HepG2 (cell line): Measurements from ENCODE around the gene FAM32A. TPM values are rescaled to one million over a fixed set of nuclear protein-coding genes. Genes with fewer than 3 reads are reported as not detected.

Experiments
- ATAC-seq: fragments of 200-7000 bp; cut with Tn5 transposase; 3 replicates; pipeline ENCODE4 v1.9.1; 2020; ENCODE audit warnings: mild to moderate bottlenecking, moderate library complexity
- BruUV-seq: library from RNA; stranded (reverse); fragments of 400-500 nt; replicated peaks from 2 replicates; lab custom pipeline; 2021; lab: Mats Ljungman, UMichigan
- CTCF ChIA-PET: fragments of 300-600 bp; formaldehyde crosslinking; extraction: SDS; loops from one replicate; lab custom pipeline; 2021; ENCODE audit warnings: low total read pairs, inconsistent platforms, low intra/inter-chr PET ratio; lab: Yijun Ruan, JAX
- POLR2A ChIA-PET: fragments of 350-600 bp; sonication (Branson Sonifier 250); formaldehyde crosslinking; loops from one replicate; lab custom pipeline; 2020; ENCODE audit warnings: antibody characterized with exemption, inconsistent platforms; lab: Yijun Ruan, JAX
- DNase-seq: peaks from one replicate; pipeline ENCODE4 v3.0.0-alpha.2; 2015; ENCODE audit warnings: low spot score
- FAIRE-seq: peaks from 3 replicates; lab custom pipeline; 2011; peaks lifted over from hg19 to GRCh38; lab: Jason Lieb, UNC
- H2AFZ ChIP-seq: one replicate; pipeline ENCODE4 v1.6.1; 2011; ENCODE audit warnings: low read length, inconsistent platforms
- H3K27ac ChIP-seq: fragments of 300-600 bp; 3 replicates; pipeline ENCODE4 v1.8.0; 2011; ENCODE audit warnings: mixed run types, mild to moderate bottlenecking, mixed read lengths, low read length, inconsistent platforms; ENCODE audit not compliant: insufficient read depth; ENCODE audit errors: extremely low read length
- H3K27me3 ChIP-seq, 2 experiments: fragments of 200-600 bp in 1 of 2; 2 replicates in 1 of 2; 3 replicates in 1 of 2; pipeline versions ENCODE4 v1.6.0 to v1.8.0; 2011; ENCODE audit warnings: low read length in 2 of 2, mild to moderate bottlenecking in 2 of 2, moderate library complexity in 2 of 2, inconsistent platforms in 1 of 2; ENCODE audit not compliant: insufficient read depth in 2 of 2, control insufficient read depth in 1 of 2
- H3K36me3 ChIP-seq, 2 experiments: fragments of 200-600 bp in 1 of 2; replicated peaks in 1 of 2; 2 replicates in 1 of 2; 3 replicates in 1 of 2; pipeline versions ENCODE4 v1.5.1 to v1.8.0; 2011; ENCODE audit warnings: low read length in 2 of 2, inconsistent platforms in 1 of 2; ENCODE audit not compliant: insufficient read depth in 2 of 2, control insufficient read depth in 1 of 2
- H3K4me1 ChIP-seq: 2 replicates; pipeline ENCODE4 v1.5.1; 2012; ENCODE audit warnings: low read length, inconsistent platforms; ENCODE audit not compliant: insufficient read depth
- H3K4me2 ChIP-seq: 2 replicates; pipeline ENCODE4 v1.6.0; 2011; ENCODE audit warnings: low read depth, low read length, inconsistent platforms
- H3K4me3 ChIP-seq, 3 experiments: fragments of 200-600 bp in 1 of 3; sonication (generic), shearing (Covaris generic) in 1 of 3; replicated peaks in 1 of 3; 2 replicates each; pipeline ENCODE4 v1.5.1; 2011 to 2016; ENCODE audit warnings: low read length in 3 of 3, inconsistent platforms in 2 of 3, low read depth in 2 of 3, mild to moderate bottlenecking in 2 of 3, control low read depth in 1 of 3, mixed read lengths in 1 of 3; ENCODE audit not compliant: insufficient read depth in 1 of 3
- H3K79me2 ChIP-seq: one replicate; pipeline ENCODE4 v1.6.1; 2011; ENCODE audit warnings: low read length, inconsistent platforms; ENCODE audit not compliant: insufficient read depth
- H3K9ac ChIP-seq: 2 replicates; pipeline ENCODE4 v1.6.0; 2011; ENCODE audit warnings: mild to moderate bottlenecking, low read depth, low read length, inconsistent platforms; ENCODE audit not compliant: insufficient read depth
- H3K9me3 ChIP-seq: 2 replicates; pipeline ENCODE4 v1.5.1; 2012; ENCODE audit warnings: mild to moderate bottlenecking, low read length
- H4K20me1 ChIP-seq: 2 replicates; pipeline ENCODE4 v1.6.0; 2011; ENCODE audit warnings: inconsistent platforms, mild to moderate bottlenecking, low read length, moderate library complexity; ENCODE audit not compliant: insufficient read depth
- ATAD3A ChIP-seq: sonication (generic); formaldehyde crosslinking; IDR thresholded peaks from 2 replicates; pipeline ENCODE4 v1.4.0; 2020; ENCODE audit warnings: missing genetic modification reagents
- ATF1 ChIP-seq: IDR thresholded peaks from 2 replicates; pipeline ENCODE4 v1.6.1; 2016; ENCODE audit warnings: mild to moderate bottlenecking, control low read depth
- GTF2F1 ChIP-seq: fragments of 150-350 bp; IDR thresholded peaks from 2 replicates; pipeline ENCODE4 v1.6.1; 2014; ENCODE audit warnings: low read length
- KDM5A ChIP-seq: fragments of 200-600 bp; sonication (generic); IDR thresholded peaks from 2 replicates; pipeline ENCODE4 v1.7.0; 2018; ENCODE audit warnings: antibody characterized with exemption, mild to moderate bottlenecking, low read length, borderline replicate concordance
- MEIS1 ChIP-seq: sonication (generic); formaldehyde crosslinking; IDR thresholded peaks from 2 replicates; pipeline ENCODE4 v1.9.0; 2021; ENCODE audit warnings: mild to moderate bottlenecking, missing genetic modification reagents, moderate library complexity, borderline replicate concordance
- MEIS2 ChIP-seq: sonication (generic); formaldehyde crosslinking; IDR thresholded peaks from 2 replicates; pipeline ENCODE4 v1.9.0; 2021; ENCODE audit warnings: mild to moderate bottlenecking, missing genetic modification reagents
- REL ChIP-seq: sonication (generic); formaldehyde crosslinking; conservative IDR thresholded peaks from 2 replicates; pipeline ENCODE4 v1.8.0; 2022; ENCODE audit warnings: mild to moderate bottlenecking, missing genetic modification reagents, moderate library complexity
- SATB2 ChIP-seq: sonication (generic); formaldehyde crosslinking; IDR thresholded peaks from 2 replicates; pipeline ENCODE4 v1.5.0; 2020; ENCODE audit warnings: missing genetic modification reagents
- SNAPC2 ChIP-seq: sonication (generic); formaldehyde crosslinking; IDR thresholded peaks from 2 replicates; pipeline ENCODE4 v1.8.1; 2022; ENCODE audit warnings: mild to moderate bottlenecking, missing genetic modification reagents
- TAF1 ChIP-seq: sonication (generic); formaldehyde crosslinking; IDR thresholded peaks from 2 replicates; pipeline ENCODE4 v1.4.0; 2020; ENCODE audit warnings: missing genetic modification reagents
- TFDP2 ChIP-seq: sonication (generic); formaldehyde crosslinking; IDR thresholded peaks from 2 replicates; pipeline ENCODE4 v1.4.0; 2020; ENCODE audit warnings: missing genetic modification reagents
- ZNF569 ChIP-seq: sonication (generic); formaldehyde crosslinking; IDR thresholded peaks from 2 replicates; pipeline ENCODE4 v1.5.0; 2020; ENCODE audit warnings: mild to moderate bottlenecking, missing genetic modification reagents, moderate library complexity, borderline replicate concordance
- ZSCAN25 ChIP-seq: sonication (generic); formaldehyde crosslinking; IDR thresholded peaks from 2 replicates; pipeline ENCODE4 v1.8.0; 2022; ENCODE audit warnings: mild to moderate bottlenecking, missing genetic modification reagents
- whole genome bisulfite sequencing: methylation state at CpG from one replicate; pipeline ENCODE4 v1.1.6; 2017; ENCODE audit warnings: low lambda C conversion rate; 5-methylcytosine and 5-hydroxymethylcytosine counted together
- in situ Hi-C: cut with HindIII; loops from 2 replicates; pipeline ENCODE4 v1.10.0; 2017; ENCODE audit warnings: low pct_unique_long_range_greater_than_20kb; ENCODE audit not compliant: extremely low pct_ligation_motif_present
- intact Hi-C: fragments of 100-400 bp; cut with micrococcal nuclease; formaldehyde crosslinking; loops from one replicate; pipeline ENCODE4 v1.10.0; 2022; ENCODE audit not compliant: unreplicated experiment
- polyA plus RNA-seq, 8 experiments: library from polyadenylated mRNA; depleted of rRNA in 3 of 8; stranded (reverse) in 7 of 8; unstranded in 1 of 8; fragments of >200 nt; fragmentation: Illumina TruSeq in 4 of 8; extraction: Trizol in 4 of 8; gene quantifications; 2 replicates each; pipeline versions ENCODE4 v1.2.1 to v1.2.3, GENCODE V29; 2011 to 2016; ENCODE audit warnings: low read depth in 4 of 8, missing spikeins in 1 of 8, mixed read lengths in 1 of 8; ENCODE audit not compliant: insufficient read depth in 1 of 8
- total RNA-seq, 5 experiments: library from RNA; depleted of rRNA; stranded (reverse); fragments of >200 nt; fragmentation: Illumina TruSeq; extraction: Trizol; gene quantifications; 2 replicates each; pipeline ENCODE4 v1.2.3, GENCODE V29; 2016; ENCODE audit warnings: low read depth in 1 of 5

The FAM32A gene
- total and polyA plus RNA-seq, 2 of the 13 experiments (the other 11 are each of a cell fraction or from before 2014, with no cell fraction given): 85.8 to 86.2 TPM

GRCh38 chr19:16197622-16198369, 12.6 kb downstream of the FAM32A start, which contains the start of gene AP1M1 (continued):
- TF ChIP-seq ZSCAN25: no peak
- peak; percentile 86 for TF ChIP-seq TAF1 (CRISPR knock-in tag)
- TF ChIP-seq MEIS1: 0 out of 2 replicates have a peak, but pooled peaks have one; percentile 26
- TF ChIP-seq REL: no peak
- TF ChIP-seq ATF1 (CRISPR knock-in tag): no peak
- TF ChIP-seq ATAD3A: no peak
- TF ChIP-seq SATB2: no peak
- no peak for TF ChIP-seq SNAPC2 (CRISPR knock-in tag)
- no peak for TF ChIP-seq ZNF569 (CRISPR knock-in tag)

DNA sequence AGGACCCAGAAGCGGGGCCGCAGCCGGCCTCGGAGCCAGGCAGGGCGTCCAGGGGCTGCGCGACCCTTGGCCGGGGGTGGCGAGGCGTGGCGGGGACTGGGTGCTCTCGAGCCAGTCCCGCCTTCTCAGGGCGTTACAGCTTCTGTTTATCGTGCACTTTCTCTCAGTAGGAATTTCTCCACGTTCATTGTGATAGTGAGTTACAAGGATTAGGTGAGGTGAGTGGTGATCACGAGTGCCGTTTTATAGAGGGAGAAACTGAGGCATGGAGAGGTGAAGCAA, 13.1 kb downstream of the FAM32A start:
- ChIA-PET CTCF (no interaction called here), POLR2A (interaction anchor here (0.8 to 4.5 kb wide), 5 partner anchors 13 to 430 kb away, joined by 3 to 44 read pairs (median 3); partner anchors contain the start of genes FAM32A and MED26)
- Histone ChIP-seq H2AFZ (no peak overlapping the region), H3K9me3 (no peaks in the 10 kb centered on the region), H3K4me1 (peaks cover 55% of the 10 kb centered on the region), H3K27me3 (no peaks in the 10 kb centered on the region; a peak in 1 of 5 replicates), H3K36me3 (peaks cover 3 to 15% of the 10 kb centered on the region in 2 experiments; a peak in 3 of 5 replicates), H3K27ac (peak overlapping the region; percentile 82), H3K9ac (peak overlapping the region; percentile 83), H4K20me1 (no peaks in the 10 kb centered on the region), H3K79me2 (peaks cover 23% of the 10 kb centered on the region)
- in situ Hi-C loops (no loop called here), intact Hi-C loops (no loop called here)
- no peak for DNase-seq
- no peak for FAIRE-seq
- BruUV-seq: no TSS peak
- no peak for TF ChIP-seq GTF2F1
- TF ChIP-seq KDM5A: peak; percentile 23; the same call in 1 of the 2 replicates
- 0 out of 2 replicates have a peak, but pooled peaks have one; percentile 0 for TF ChIP-seq MEIS2 (CRISPR knock-in tag)
- no peak for TF ChIP-seq TFDP2 (CRISPR knock-in tag)
- TF ChIP-seq, all 625 proteins: peak for 2
- WGBS: 0% methylated on average over 7 of the region's 18 CpGs
- peak overlapping the region; percentile 62 to 87 (median 80) for H3K4me3 ChIP-seq
- 0 out of 3 replicates have a peak, but pooled peaks have one; percentile 1 for ATAC-seq
- H3K4me2 ChIP-seq: peak overlapping the region; percentile 98
